ENCODE results near the gene PLXNA4. TPM values are rescaled to one million over a fixed set of nuclear protein-coding genes. Genes with fewer than 3 reads are reported as not detected.

PLXNA4 gene
- total RNA-seq, 2 experiments from 2014 or later: 0.18 to 0.70 TPM

- H3K36me3 Mint-ChIP-seq (ENCODE audit: low read depth): no peaks in the 10 kb centered on the region
- intact Hi-C loops (cut with micrococcal nuclease): no loop called here
- H3K4me1 Mint-ChIP-seq (ENCODE audit: low read depth): no peaks in the 10 kb centered on the region
- H3K4me3 Mint-ChIP-seq: no peak overlapping the region
- no peak overlapping the region for H3K27ac Mint-ChIP-seq
- peaks cover 4% of the 10 kb centered on the region for H3K9me3 Mint-ChIP-seq
- ATAC-seq (no peak), DNase-seq (no peak)
- no peaks in the 10 kb centered on the region for H3K27me3 Mint-ChIP-seq
- CTCF ChIA-PET: interaction anchor here (1.5 to 8.4 kb wide), 3 partner anchors 80 to 263 kb away, joined by 3 to 117 read pairs (median 4); no protein-coding TSS in a partner anchor
- TF ChIP-seq CTCF (IDR thresholded peaks at IDR 0.05): no peak
- POLR2A ChIA-PET: no interaction called here
These were observed 179.2 kb downstream of the PLXNA4 start for GRCh38 chr7:132397070-132397469.

- DNase-seq (no peak), ATAC-seq (no peak)
- no peaks in the 10 kb centered on the region for H3K27me3 Mint-ChIP-seq
- no peaks in the 10 kb centered on the region for H3K9me3 Mint-ChIP-seq
- H3K27ac Mint-ChIP-seq: no peak overlapping the region
- POLR2A ChIA-PET: no interaction called here
- CTCF ChIA-PET: interaction anchor here (0.6 to 8.4 kb wide), 3 partner anchors 23 to 184 kb away, joined by 3 to 117 read pairs (median 4); no protein-coding TSS in a partner anchor
- no peaks in the 10 kb centered on the region for H3K4me1 Mint-ChIP-seq (ENCODE audit: low read depth)
- no peak for TF ChIP-seq CTCF (IDR thresholded peaks at IDR 0.05)
- H3K36me3 Mint-ChIP-seq (ENCODE audit: low read depth): no peaks in the 10 kb centered on the region
- intact Hi-C loops (cut with micrococcal nuclease): loop anchor here (2.0 kb wide), 1 partner anchor 185 kb away; no protein-coding TSS in a partner anchor
- no peak overlapping the region for H3K4me3 Mint-ChIP-seq
These were observed 180.9 kb downstream of the PLXNA4 start for GRCh38 chr7:132395361-132395760.

DNA sequence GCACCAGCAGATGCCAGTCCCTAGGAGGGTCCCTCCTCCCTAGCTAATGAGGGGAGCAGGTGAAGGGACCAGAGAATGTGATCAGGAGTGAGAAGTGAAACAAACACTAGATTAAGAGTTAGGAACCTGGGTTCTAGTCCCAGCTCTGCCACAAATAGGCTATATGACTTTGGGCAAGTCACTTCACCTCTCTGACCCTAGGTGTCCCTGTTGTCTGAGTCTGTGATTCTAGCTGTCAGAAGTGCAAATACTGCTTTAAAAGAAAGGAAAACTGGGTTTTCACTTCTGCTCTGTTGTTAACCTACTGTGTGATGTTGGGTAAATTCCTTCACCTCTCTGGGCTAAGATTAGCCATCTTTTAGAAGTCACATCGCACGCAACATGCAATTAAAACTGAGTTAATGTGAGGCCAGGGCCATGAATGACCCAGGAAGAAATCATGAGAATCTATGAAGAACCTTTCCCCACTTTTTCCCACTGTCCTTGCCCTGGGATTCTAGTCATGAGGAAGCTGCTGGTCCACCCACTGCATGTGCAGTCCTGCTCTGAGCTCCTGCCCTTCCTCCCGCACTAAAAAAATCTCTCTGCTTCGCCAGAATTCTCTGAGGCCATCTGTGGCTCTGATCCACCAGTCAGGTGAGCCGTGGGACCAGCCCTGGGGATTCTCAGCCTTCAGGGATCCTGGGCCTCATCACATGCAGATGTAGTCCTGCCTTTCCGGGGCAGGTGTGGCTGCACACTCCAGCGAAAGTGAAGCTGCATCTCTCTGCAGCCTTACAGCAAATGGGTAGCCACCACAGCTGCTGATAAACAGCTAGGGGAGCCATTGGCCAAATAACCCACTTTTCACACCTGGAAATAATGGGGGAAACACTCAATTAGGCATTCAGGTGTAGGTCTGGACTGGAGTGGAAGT lies 181.7 kb downstream of the PLXNA4 start:
- Mint-ChIP-seq H3K4me1 (ENCODE audit: low read depth) (no peaks in the 10 kb centered on the region), H3K36me3 (ENCODE audit: low read depth) (no peaks in the 10 kb centered on the region), H3K27ac (no peak overlapping the region), H3K27me3 (no peaks in the 10 kb centered on the region), H3K4me3 (no peak overlapping the region), H3K9me3 (no peaks in the 10 kb centered on the region)
- ChIA-PET CTCF (interaction anchor here (0.6 to 8.4 kb wide), 24 partner anchors 9 to 635 kb away, joined by 3 to 117 read pairs (median 4); no protein-coding TSS in a partner anchor), POLR2A (interaction anchor here (0.6 kb wide), 1 partner anchor 898 kb away, joined by 6 read pairs; no protein-coding TSS in a partner anchor)
- peak; percentile 51 for DNase-seq
- peak; percentile 74 for ATAC-seq
- TF ChIP-seq CTCF (IDR thresholded peaks at IDR 0.05): peak; percentile 67
- intact Hi-C loops (cut with micrococcal nuclease): loop anchor here (2.0 kb wide), 1 partner anchor 186 kb away; no protein-coding TSS in a partner anchor

DNA sequence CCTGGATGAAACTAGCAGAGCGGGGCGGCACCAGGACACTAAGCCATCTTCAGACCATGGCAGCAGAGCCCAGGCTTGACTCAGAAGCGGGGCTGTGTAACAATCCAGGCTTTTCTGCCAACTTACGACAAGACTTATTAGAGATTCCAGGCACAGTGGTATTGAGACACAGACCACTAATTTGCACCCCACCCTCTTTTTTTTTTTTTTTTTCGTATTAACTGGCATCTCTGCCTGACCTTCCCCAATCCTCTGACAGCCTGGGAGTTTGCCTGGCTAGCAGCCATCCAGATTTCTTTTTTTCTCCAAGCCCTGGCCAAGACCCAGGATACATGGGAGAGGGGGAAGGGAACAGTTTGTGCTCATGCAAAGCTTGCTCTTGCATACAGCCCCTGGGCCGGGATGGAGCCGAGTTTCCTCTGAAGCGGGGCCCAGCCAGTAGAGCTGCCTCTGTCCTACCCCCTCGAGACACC lies 182.4 kb downstream of the PLXNA4 start:
- POLR2A ChIA-PET: interaction anchor here (0.6 kb wide), 1 partner anchor 899 kb away, joined by 6 read pairs; no protein-coding TSS in a partner anchor
- DNase-seq (no peak), ATAC-seq (no peak)

More for the DNA sequence above, 182.4 kb downstream of the PLXNA4 start:
- H3K4me1 Mint-ChIP-seq (ENCODE audit: low read depth): no peaks in the 10 kb centered on the region
- intact Hi-C loops (cut with micrococcal nuclease): loop anchor here (2.0 kb wide), 1 partner anchor 187 kb away; no protein-coding TSS in a partner anchor
- H3K4me3 Mint-ChIP-seq: no peak overlapping the region
- no peaks in the 10 kb centered on the region for H3K27me3 Mint-ChIP-seq
- CTCF ChIA-PET: interaction anchor here (0.6 to 8.4 kb wide), 21 partner anchors 8 to 635 kb away, joined by 3 to 117 read pairs (median 4); no protein-coding TSS in a partner anchor
- no peak for TF ChIP-seq CTCF (IDR thresholded peaks at IDR 0.05)
- no peak overlapping the region for H3K27ac Mint-ChIP-seq
- H3K9me3 Mint-ChIP-seq: no peaks in the 10 kb centered on the region
- H3K36me3 Mint-ChIP-seq (ENCODE audit: low read depth): no peaks in the 10 kb centered on the region

Measured in activated CD8-positive, alpha-beta T cell treated with anti-CD3 and anti-CD28 coated beads for 36 hours (primary cell).